SU-DHL-6 (cell line): Measurements from ENCODE around the gene EFCAB12.

Source experiments
- H2AFZ ChIP-seq: fragments of 200-600 bp; sonication (generic); 2 replicates; pipeline ENCODE4 v1.6.1; 2014; ENCODE audit warnings: low read depth, mild to moderate bottlenecking, moderate library complexity, mixed read lengths, antibody characterized with exemption, low read length; ENCODE audit not compliant: severe bottlenecking
- H3F3A ChIP-seq: fragments of 200-600 bp; shearing (Covaris generic); 2 replicates; pipeline ENCODE4 v1.6.0; 2016; ENCODE audit warnings: antibody characterized with exemption, mild to moderate bottlenecking; ENCODE audit not compliant: insufficient read depth
- H3K27ac ChIP-seq: fragments of 200-600 bp; sonication (generic); 2 replicates; pipeline ENCODE4 v1.5.1; 2016; ENCODE audit warnings: low read depth, mild to moderate bottlenecking, low read length, moderate library complexity, mixed read lengths
- H3K27me3 ChIP-seq: fragments of 200-600 bp; sonication (generic), shearing (Covaris generic); 2 replicates; pipeline ENCODE4 v1.6.0; 2014; ENCODE audit warnings: mild to moderate bottlenecking, low read length
- H3K36me3 ChIP-seq: fragments of 200-600 bp; sonication (generic); 2 replicates; pipeline ENCODE4 v1.6.1; 2014; ENCODE audit warnings: mild to moderate bottlenecking, low read length, mixed read lengths
- H3K4me2 ChIP-seq: fragments of 300-600, 200-600 bp; shearing (Covaris generic), sonication (generic); 2 replicates; pipeline ENCODE4 v1.6.0; 2014; ENCODE audit warnings: low read length, low read depth, mild to moderate bottlenecking; ENCODE audit not compliant: poor library complexity, severe bottlenecking
- H3K4me3 ChIP-seq: fragments of 200-600 bp; sonication (generic); 2 replicates; pipeline ENCODE4 v1.5.1; 2014; ENCODE audit warnings: antibody characterized with exemption, low read length, mild to moderate bottlenecking, mixed read lengths; ENCODE audit not compliant: insufficient read depth, poor library complexity, severe bottlenecking
- H3K79me2 ChIP-seq: fragments of 200-600 bp; sonication (generic); 2 replicates; pipeline ENCODE4 v1.6.1; 2014; ENCODE audit warnings: mild to moderate bottlenecking, low read length, moderate library complexity; ENCODE audit not compliant: insufficient read depth
- H3K9ac ChIP-seq: fragments of 200-600 bp; sonication (generic); 2 replicates; pipeline ENCODE4 v1.7.0; 2014; ENCODE audit warnings: mild to moderate bottlenecking, low read length
- H3K9me2 ChIP-seq: fragments of 200-600 bp; sonication (generic); replicated peaks from 2 replicates; pipeline ENCODE4 v1.6.1; 2014; ENCODE audit warnings: low read length; ENCODE audit not compliant: insufficient read depth
- H3K9me3 ChIP-seq: fragments of 200-600 bp; sonication (generic); 2 replicates; pipeline ENCODE4 v1.6.1; 2014; ENCODE audit warnings: low read length, mixed read lengths; ENCODE audit not compliant: insufficient read depth
- H4K20me1 ChIP-seq: fragments of 200-600 bp; sonication (generic); 2 replicates; pipeline ENCODE4 v1.6.1; 2014; ENCODE audit warnings: low read depth, mild to moderate bottlenecking, antibody characterized with exemption, low read length, moderate library complexity, mixed read lengths
- EZH2phosphoT487 ChIP-seq: fragments of 200-600 bp; sonication (generic), shearing (Covaris generic); conservative IDR thresholded peaks from 2 replicates; pipeline ENCODE4 v1.6.1; 2018; ENCODE audit warnings: mild to moderate bottlenecking, antibody characterized with exemption, low read length, moderate library complexity, mixed read lengths
- TF ChIP-seq, protein P1 (sequence below): fragments of 200-600 bp; sonication (generic); IDR thresholded peaks from one replicate; pipeline ENCODE4 v1.5.1; 2017; ENCODE audit warnings: antibody characterized with exemption, mild to moderate bottlenecking, low read length, moderate library complexity; ENCODE audit not compliant: insufficient read depth, poor library complexity, severe bottlenecking

The EFCAB12 gene

DNA sequence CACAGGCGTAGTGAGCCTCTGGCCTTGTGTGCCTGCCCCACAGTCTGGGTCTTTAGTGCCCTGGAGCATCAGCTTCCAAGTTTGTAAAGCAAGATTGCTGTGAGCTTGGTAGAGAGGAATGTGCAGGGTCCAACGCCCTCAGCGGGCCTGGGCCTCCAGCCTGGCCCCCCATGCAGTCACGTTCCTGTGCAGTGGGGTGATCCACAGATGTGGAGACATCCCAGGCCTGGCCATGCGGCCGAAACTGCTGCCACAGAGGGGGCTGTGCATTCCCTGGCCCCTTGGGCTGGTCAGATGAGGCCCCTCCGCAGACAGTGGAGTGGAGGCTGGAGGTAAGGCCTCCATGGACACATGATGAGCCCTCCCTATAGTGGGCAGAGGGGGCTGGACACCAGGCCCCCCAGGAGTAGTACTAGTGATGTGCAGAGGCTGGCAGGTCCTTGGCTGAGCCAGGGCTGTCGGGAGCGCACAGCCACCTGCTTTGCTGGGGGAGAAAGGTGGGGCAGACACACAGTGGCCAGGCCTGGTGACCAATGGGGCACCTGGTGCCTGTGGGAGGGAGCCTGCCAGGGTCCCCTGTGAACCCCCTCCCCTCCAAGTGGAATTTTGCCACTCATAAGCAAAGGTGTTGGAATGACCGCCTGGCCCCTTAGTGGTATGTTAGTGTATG lies 71.5 kb downstream of the EFCAB12 start:
- Histone ChIP-seq H3F3A (no peaks in the 10 kb centered on the region), H3K4me2 (no peak overlapping the region), H3K36me3 (no peaks in the 10 kb centered on the region), H3K27me3 (no peaks in the 10 kb centered on the region), H3K79me2 (no peaks in the 10 kb centered on the region), H4K20me1 (no peaks in the 10 kb centered on the region), H3K9me2 (no peaks in the 10 kb centered on the region), H3K9ac (no peak overlapping the region), H3K4me3 (no peak overlapping the region), H3K27ac (no peak overlapping the region), H2AFZ (no peak overlapping the region), H3K9me3 (no peaks in the 10 kb centered on the region)
- no peak for TF ChIP-seq EZH2phosphoT487
- TF ChIP-seq, protein P1, sequence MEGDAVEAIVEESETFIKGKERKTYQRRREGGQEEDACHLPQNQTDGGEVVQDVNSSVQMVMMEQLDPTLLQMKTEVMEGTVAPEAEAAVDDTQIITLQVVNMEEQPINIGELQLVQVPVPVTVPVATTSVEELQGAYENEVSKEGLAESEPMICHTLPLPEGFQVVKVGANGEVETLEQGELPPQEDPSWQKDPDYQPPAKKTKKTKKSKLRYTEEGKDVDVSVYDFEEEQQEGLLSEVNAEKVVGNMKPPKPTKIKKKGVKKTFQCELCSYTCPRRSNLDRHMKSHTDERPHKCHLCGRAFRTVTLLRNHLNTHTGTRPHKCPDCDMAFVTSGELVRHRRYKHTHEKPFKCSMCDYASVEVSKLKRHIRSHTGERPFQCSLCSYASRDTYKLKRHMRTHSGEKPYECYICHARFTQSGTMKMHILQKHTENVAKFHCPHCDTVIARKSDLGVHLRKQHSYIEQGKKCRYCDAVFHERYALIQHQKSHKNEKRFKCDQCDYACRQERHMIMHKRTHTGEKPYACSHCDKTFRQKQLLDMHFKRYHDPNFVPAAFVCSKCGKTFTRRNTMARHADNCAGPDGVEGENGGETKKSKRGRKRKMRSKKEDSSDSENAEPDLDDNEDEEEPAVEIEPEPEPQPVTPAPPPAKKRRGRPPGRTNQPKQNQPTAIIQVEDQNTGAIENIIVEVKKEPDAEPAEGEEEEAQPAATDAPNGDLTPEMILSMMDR: no peak

DNA sequence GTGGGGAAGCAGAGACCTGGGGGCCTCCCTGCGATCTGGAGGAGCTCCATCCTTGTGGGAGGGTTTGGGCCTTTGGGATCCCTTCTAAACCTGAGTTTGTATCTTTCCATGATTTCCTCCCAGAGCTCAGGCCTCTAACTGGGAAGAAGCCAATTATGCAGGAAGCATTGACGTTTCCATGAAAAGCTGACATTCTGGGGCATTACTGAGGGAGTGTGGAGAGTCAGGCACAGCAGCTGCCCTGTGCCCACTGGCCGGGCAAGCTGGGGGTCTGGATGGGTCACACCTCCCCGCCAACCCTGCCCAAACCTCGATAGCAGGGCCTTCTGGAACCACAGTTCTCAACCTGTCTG lies 74.9 kb downstream of the EFCAB12 start:
- Histone ChIP-seq H3K9ac (no peak overlapping the region), H3K36me3 (no peaks in the 10 kb centered on the region), H3K27me3 (no peaks in the 10 kb centered on the region), H4K20me1 (no peaks in the 10 kb centered on the region), H3K4me2 (no peak overlapping the region), H2AFZ (no peak overlapping the region), H3K9me3 (no peaks in the 10 kb centered on the region), H3K79me2 (no peaks in the 10 kb centered on the region), H3K27ac (no peak overlapping the region), H3K9me2 (no peaks in the 10 kb centered on the region), H3K4me3 (no peak overlapping the region), H3F3A (no peaks in the 10 kb centered on the region)
- no peak for TF ChIP-seq EZH2phosphoT487
- TF ChIP-seq, protein P1: no peak

DNA sequence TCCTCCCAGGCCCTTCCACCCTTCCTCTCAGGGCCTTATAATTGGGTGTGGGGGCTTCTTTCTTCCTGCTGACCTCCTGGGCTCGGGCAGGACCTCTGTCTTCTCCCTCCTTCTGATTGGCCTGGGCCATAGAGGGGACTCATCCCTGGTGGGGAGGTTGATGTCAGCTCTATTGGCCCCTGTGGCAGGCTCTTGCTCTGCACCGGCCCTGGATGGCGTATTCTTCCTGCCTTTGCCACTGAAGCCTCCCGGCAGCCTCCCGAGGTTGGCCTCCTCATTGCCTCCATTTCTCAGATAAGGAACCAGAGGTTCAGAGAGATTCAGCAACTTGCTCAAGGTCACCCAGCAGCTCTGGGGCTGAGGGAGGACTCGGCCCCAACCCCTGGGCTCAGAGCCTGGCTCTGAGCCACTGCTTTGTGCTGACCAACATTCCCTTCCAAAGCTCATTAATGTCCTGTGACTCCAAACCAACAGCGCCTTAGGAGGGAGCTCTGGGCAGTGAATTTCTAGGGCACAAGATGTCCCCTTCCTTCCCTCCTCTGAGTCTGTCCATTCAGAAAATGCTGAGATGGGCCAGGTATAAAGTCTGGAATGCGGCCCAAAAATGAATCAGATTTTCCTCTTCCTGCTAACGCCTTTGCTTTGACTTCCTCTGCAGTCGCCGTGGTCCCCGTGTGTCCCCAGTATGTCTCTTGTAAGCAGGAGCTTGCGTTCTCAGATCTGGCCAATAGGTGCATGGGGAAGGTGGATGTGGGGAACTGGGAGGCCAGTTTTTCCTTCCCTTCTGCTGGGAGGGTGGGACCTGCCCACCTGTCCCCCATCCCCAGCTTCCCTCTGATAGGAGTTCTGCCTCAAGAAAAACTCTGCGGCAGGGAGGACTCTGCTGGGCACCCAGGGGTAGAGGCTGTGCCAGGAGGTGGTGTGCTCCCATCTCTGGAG lies 75.5 kb downstream of the EFCAB12 start:
- Histone ChIP-seq H4K20me1 (no peaks in the 10 kb centered on the region), H3F3A (no peaks in the 10 kb centered on the region), H3K9ac (no peak overlapping the region), H3K36me3 (no peaks in the 10 kb centered on the region), H2AFZ (no peak overlapping the region), H3K79me2 (no peaks in the 10 kb centered on the region), H3K9me2 (no peaks in the 10 kb centered on the region), H3K9me3 (no peaks in the 10 kb centered on the region), H3K4me3 (no peak overlapping the region), H3K4me2 (no peak overlapping the region), H3K27me3 (no peaks in the 10 kb centered on the region), H3K27ac (no peak overlapping the region)
- TF ChIP-seq, protein P1: no peak
- no peak for TF ChIP-seq EZH2phosphoT487
